HG02840 (cell line): ENCODE measurements around the gene DDRGK1.

Experiments used
- ATAC-seq: cut with Tn5 transposase; IDR thresholded peaks from one replicate; pipeline ENCODE4 v1.9.1; 2021; ENCODE audit warnings: mild to moderate bottlenecking, moderate library complexity, moderate number of reproducible peaks; ENCODE audit not compliant: unreplicated experiment, low FRiP score

Gene DDRGK1

DNA sequence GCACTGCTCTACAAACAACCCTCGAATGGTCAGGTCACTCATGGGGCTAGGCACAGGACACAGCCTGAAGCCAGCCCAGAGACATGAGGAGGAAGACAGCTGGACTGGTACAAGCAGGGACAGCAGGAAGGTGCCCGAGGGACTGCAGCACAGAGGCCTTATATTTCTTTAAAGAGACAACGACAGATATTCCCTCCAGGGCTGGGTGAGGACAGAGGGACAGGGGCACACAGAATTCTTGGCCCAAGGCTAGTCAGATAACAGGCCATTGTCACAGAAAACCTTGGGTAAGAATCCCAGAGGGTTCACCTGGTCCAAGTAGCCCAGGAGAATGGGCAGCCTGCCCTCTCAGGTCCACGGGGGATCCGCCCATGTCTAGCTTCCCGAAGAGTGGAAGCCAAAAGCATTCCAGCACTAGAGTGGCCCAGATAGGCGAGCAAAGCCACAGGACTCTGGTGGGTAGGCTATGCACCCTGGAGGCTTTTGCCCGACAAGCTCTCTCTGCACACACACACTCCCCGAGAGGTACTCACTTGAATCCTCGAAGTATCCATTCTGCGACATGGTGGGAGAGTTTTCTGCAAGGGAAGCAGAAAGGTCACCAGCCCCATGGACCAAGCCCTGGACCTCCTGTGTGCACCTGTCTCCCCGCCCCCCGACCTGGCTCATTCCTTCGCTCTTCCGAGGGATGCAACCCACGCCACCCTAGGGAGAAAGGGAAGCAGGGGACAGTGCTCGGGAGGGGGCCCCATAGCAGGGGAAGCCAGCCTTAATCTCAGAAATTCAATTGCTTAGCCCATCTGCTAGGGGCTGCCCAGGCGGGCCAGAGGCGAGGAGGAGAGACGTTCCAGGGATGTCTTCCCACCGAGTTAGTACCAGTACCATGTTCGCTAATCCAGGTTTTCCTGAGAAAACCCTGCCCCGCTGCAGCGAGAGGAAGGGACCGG is 32.8 kb upstream of the DDRGK1 start:
- ATAC-seq, result no peak

DNA sequence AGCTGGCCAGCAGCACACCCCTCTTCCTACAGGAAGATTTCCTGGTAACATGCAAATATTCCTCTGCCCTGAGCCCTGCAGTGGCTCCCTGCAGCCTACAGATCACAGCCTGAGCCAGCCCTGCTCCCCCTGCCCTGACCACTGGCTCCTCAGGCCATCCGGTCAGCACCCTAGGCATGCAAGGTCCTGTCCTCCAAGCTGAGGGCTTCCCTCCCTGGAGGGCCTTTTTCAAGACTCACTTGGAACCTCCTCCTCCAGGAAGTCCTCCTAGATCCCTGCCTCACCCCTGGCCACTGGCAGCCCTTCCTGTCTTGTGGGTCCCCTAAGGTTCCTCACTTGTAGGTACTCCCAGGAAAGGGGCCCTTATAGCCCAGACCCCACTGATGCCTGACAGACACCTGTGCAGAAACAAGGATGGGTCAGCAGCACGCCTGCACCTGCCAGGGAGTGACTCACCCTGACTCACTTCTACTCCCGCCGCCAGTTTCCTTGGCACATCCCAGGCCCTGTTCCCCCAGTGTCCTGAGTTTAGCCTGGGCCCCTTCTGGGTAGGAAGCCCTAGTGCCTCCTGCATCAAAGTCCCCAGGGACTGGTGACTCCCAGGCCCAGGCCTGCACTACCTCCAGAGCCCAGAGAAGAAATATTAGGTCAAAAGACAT is 31.3 kb upstream of the DDRGK1 start:
- no peak for ATAC-seq

DNA sequence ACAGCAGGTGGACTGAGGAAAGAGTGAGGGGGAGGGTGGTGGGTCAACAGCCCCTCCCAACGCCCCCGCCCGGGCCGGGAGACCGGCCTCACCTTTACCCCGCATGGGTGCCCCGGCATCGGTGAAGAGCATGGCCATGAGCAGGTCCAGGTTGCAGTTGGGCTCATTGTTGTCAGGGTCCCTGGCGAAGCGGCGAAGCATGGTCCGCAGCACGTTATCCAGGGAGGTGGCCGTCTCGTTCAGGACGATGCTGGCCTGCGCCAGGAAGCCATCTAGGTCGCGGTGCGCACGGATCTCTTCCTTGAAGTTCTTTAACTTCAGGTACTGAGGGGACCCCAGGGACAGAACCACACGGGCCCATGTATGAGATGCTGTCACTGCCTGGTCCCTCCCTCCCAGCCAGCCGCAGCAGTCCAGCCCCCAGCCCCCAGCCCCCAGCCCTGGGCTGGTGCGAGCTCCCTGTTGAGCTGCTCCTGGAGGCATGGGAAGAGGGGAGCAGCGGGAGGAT is 29.6 kb upstream of the DDRGK1 start:
- ATAC-seq, result no peak

DNA sequence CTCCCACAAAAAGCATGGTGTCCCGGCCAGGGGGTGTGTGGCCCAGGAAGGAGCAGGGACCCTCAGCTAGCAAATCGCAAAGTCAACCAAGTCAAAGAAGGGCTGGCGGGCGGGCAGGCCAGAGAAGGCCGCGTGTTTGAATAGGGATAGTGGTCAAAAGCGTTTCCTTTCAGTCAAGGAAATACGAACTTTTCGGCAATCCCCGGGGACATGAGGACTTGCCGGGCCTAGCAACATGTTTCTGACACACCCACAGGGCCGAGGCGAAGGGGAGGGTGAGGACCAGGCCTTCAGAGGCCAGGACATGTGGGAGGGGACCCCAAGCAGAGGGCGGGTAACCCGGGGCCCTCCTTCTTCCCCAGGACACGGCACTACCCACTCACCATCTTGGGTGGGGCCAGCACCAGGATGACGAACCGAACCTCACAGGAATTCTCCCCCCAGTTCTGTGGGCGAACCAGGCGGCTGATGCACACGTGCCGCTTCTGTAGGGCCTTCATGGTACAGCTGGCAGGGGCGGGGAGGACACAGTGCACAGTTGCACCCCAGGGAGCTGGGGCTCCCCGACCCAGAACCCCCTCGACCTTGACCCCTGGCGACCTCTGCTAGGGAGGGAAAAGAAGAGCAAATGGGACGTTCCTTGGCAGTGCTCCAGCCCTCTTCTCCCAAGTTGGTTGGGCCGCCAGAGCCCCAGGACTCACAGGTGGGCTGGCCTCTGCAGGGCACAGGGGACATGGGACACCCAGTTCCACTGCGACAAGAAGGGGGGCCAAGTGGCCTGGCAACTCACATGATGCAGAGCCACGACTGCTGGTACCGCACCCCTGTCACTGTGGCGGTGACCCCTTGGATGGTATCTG is 28.9 kb upstream of the DDRGK1 start:
- no peak for ATAC-seq

DNA sequence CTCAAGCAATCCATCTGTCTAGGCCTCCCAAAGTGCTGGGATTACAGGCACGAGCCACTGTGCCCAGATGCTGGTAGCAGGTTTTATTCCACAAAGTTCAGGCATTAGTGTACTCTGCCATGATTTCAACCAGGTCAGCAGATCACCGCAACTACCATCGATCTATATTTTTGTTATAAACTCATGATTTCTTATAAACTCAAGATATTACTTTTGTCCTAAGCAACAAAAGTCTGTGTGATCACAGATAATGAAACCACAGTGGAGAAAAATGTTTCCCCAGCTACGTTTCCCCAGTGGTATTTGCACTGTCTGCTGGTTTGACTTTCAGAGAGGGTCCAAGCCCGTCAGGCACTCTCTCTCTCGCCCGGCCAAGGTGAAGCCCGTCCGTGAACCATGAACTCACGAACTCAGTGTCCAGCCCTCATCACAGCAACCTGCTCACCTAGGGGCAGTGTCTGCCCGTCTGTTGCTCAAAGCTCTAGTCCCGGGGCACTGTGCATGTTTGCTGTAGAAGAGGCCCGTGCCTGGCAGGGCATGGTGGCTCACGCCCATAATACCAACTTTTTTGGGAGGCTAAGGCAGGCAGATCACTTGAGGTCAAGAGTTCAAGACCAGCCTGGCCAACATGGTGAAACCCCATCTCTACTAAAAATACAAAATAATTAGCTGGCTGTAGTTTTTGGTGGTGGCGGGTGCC is 27.6 kb upstream of the DDRGK1 start:
- no peak for ATAC-seq

DNA sequence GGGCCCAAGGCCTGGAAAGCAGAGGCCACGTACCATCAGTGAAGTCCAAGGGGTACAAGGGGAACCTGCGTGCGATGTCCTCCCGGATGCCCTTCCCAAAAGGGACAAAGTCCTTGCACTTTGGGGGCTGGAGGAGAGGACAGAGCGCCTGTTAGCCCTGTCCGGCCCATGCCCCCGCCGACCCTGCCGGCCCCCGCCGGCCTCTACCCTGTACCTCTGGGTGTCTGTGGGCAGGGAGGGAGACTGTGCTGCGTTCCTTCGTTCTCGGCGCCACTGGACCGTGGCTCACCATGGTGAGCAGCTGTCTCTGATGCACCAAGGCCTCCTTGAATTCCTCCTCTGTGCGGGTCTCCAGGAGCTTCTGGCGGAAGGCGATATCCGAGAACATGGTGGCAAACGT is 26.6 kb upstream of the DDRGK1 start:
- no peak for ATAC-seq

DNA sequence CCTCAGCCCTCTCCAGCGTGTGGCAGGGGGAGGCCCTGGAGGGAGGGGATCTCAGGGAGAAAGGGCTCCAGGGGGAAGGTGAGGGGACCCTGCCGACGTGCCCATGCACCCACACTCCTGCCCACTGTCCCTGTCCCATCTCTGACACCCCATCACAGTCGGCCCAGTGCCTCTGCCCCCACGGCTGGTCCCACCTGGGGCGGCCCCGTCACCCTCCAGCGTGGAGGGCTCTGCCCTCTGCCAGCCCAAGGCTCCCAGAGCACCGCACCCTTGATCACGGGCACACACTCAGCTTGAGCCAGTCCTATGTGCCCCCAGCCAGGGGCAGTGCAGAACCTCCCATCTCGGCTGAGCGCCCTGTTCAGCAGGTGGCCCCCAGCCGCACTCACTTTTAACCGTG is 25.3 kb upstream of the DDRGK1 start:
- no peak for ATAC-seq

DNA sequence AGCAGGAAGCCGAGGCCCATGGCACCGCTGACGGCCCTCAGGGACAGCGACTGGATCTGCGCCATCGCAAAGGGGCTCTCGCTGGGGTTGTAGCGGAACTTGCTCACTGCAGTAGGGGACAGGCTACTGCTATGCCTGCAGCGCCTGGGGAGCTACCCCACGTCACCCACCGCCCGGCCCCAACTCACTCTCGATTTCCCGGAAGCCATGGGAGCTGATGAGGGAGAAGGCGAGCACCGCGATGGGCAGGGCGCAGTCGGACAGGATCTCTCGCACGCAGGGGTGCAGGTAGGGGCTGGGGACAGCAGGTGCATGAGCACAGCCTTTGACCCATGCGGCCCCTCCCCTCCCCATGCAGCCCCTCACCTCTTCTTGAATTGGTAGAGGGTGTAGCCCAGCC is 24.7 kb upstream of the DDRGK1 start:
- no peak for ATAC-seq

DNA sequence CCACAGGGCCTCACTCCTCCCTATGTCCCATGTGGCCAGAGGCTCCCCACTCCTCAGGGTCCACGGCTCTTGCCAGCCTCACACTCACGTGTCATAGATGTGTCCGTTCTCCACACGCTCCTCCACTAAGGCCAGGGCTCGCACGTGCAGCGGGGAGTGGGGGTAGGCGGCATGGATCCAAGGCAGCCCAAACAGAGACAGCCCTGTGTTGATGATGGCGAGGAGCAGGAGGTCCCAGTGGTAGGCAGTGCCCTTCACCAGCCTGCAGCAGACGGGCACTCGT is 24.2 kb upstream of the DDRGK1 start:
- no peak for ATAC-seq

DNA sequence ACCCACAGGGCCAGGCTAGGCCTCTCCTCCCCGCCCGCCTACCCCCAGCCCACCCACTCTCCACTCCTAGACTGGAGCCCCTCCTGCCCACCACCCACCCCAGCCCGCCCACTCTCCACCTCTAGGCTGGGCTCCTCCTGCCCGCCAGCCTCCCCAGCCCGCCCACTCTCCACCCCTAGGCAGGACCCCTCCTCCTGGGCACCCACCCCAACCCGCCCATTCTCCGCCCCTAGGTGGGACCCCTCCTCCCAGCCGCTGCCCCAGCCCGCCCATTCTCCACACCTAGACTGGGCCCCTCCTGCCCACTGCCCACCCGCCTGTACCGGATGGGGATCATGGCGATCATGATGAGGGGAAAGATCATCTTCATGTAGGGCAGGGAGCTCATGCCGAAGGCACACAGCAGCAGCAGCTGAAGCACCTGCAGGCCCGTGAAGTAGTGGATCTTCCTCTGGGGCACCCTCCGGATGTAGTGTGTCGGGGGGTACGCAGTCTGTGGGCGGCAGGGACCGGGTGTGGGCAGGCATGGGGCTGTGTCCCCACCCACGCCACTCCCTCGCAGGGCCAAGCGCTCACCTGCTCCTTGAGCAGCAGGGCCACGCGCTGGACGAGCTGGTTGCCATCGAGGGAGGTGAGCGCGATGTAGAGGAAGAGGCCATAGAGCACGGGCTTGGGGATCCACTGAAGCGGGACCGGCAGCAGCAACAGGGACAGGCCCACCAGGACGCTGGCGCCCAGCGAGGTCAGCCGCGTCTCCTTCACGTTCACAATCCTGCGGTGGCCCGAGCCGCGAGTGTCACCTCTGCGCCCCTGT is 23.7 kb upstream of the DDRGK1 start:
- ATAC-seq, result no peak

DNA sequence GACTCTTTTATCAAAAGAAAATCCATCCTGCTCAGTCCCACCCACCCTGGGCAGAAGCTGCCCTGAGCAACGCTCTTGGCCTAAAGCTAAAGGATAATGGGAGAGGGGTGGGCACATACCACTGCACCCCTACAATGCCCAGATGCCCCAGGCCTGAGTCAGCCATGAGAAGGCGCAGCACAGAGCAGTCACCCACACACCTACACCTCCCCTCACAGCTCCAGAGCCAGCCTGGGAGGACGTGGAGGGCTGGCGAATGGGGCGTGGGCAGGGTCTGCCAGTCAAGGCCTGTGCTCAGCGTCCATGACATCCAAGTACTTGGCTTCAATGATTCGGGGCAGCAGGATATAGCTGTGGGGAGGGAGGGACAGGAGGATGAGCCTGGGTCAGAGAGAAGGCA is 23.0 kb upstream of the DDRGK1 start:
- no peak for ATAC-seq

DNA sequence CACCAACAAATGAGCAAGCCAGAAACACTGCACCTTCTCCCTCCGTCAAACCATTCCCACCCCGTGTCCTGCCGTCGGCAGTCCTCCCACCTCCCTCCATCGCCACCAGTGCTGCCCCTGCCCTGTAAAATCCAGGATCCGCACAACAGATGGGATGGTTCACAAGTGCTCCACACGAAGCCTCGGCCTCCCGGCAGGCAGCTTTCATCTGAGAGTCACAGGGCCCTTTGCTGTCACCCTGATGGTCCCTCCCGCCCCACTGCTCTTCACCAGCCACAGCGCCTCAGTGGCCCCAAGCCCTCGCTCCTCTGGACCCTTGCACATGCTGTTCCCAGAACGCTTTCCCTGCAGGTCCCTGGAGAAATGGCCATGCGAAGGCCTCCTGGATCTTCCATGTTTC is 22.4 kb upstream of the DDRGK1 start:
- no peak for ATAC-seq

DNA sequence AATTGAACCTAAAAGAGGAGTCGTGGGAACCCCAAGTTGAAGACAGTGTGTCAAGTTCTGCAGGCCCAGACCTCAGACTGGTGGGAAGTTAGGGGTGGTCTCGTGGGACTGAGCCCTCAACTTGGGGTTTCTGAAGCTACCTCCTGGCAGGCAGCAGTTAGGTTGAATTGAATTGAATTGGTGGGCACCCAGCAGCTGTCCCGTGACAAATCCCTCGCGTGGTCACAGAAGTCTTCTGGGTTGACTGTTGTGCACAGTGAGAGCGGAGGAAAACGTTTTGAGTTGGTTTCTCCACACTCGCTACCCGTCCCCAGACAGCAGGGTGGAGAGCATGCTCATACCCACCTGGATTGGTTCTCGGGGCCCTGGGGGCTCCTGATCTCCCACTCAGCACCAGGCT is 21.6 kb upstream of the DDRGK1 start:
- no peak for ATAC-seq

DNA sequence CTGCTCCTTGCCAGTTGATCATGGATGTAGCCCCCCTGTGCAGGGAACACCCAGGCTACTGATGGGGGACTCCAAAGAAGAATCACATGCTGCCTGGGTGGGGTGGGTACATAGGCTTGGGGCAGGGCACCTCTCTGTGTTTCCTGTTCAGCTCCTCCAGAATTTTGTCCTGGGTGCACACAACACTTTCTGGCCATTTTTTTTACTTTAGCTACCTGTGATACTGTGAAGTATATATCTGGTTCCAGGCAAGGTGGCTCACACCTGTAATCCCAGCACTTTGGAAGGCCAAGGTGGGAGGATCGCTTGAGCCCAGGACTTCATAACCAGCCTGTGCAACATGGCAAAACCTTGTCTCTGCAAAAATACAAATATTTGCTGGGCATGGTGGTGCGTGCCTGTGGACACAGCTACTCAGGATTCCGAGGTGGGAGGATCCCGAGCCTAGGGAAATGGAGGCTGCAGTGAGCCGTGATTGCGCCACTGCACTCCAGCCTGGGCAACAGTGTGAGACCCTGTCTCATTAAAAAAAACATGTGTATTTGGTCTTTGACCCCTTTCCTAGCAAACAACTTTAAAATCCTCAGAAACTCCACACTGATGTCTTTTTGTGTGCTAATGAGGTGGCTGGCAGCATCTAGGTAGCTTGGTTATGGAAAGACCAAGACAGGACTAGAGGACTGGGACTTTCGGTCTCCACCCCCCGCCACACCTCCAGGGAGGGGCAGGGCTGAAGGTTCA is 20.4 kb upstream of the DDRGK1 start:
- no peak for ATAC-seq

DNA sequence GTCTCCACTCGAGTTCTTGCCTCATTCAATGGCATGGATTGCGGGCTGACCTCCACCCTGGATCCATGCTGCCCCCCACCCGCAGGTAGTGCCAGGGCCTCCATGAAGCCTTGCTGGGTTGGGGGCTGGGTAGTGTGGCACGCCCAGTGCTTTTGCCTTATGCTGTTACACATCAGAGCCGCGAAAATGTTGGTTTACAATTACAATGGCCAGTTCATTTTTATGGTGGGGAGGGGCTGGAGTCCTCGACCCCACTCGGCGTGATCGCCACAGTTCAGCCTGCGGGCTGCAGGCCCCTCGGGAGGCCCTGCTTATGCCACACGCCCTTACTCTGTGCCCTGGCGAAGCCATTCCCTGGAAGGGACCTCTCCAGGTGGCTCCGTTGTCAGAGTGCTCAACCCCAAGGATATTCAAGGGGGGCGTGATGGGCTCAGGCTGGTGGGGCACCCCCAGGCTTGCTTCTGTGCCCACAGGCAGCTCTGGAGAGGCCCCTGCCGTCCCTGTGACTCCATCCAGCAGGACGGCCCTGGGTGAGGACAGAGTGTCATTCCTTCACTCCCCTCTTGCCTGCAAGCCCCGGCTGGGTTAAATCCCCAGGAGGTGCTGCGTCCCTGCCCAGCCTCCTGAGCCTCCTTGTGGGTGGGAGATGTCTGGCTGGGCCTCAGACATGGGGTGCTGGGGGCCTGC is 19.7 kb upstream of the DDRGK1 start:
- ATAC-seq, result no peak

DNA sequence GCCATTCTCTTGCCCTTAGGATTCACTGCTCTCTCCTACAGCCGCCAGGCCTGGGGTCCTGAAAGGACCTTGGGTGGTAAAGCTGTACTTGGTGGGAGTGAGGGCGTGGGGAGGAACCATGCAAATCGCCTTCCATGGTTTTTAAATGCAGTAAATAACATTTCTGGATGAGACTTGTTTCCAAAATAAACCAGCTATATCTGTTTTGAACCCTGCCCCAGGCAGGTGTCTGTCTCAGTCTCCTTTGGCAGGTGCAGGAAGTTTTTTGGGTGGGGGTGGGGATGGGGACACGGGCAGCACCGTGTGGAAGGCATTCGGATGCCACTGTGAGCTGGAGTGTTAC is 19.1 kb upstream of the DDRGK1 start:
- no peak for ATAC-seq

DNA sequence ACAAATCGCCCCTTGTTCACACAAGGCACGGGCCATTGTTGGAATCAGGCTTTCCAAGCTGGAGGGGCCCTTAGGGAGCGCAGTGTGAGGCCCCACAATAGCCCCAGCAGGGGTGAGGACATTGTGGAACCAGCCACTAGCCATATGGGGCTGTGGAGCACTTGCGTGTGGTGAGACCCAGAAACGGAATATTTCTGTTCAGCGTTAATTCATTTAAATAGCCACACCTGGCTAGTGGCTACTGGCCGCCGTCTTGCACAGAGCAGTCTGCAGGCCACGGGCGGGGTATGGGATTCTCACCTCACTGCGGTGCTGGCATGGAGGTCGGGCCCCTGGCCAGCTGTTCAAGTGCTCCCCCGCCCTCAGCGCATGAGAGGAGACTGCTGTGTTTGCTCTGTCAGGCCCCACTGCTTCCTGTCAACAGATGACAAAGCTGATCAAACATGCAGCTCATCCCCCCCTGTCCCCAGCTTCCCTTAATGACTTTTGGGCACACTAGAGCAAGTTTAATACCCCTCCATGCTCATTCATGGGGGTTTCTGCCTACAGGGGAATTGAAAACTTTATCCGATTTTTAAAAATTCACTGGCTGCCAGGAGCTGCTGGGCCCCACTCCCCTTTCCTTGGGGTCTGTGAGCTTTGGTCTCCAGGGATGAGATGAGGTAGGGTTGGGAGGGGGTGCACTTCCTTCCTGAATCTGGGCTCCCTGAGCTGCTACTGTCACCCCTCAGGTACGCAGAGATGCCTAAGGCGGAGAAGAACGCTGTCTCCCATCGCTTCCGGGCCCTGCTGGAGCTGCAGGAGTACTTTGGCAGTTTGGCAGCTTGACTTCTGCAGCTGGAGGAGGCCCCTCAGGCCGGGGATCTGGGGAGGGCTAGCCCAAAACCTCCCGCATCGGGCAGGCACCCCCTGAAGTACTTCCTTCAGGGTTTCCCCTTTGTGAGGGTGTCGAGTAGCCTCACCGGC is 18.4 kb upstream of the DDRGK1 start:
- no peak for ATAC-seq
